Left colon (tissue), 2 donors: ENCODE data around the gene EIF4G1. TPM values are rescaled to one million over a fixed set of nuclear protein-coding genes. Genes with fewer than 3 reads are reported as not detected.
"Not testable (repeated sequence)": the region's sequence is repeated elsewhere in the genome, so short reads cannot be mapped to it uniquely, and the experiment has no call there.

Experiments
- ATAC-seq: fragments of 200-7000 bp; cut with Tn5 transposase; one replicate; pipeline ENCODE4 v1.9.1; 2020; ENCODE audit warnings: mild to moderate bottlenecking, moderate library complexity
- DNase-seq, 2 donors: peaks; one replicate each; pipeline ENCODE4 v3.0.0-alpha.2; 2020
- intact Hi-C, 2 donors: fragments of 100-400 bp; cut with DNase I in 1 of 2; cut with micrococcal nuclease in 1 of 2; formaldehyde crosslinking; loops; one replicate each; pipeline versions ENCODE4 v1.11.2 to v1.14.0; 2022; cut with DNase I, micrococcal nuclease
- long read RNA-seq: library from polyadenylated mRNA; unstranded; transcript quantifications from one replicate; pipeline ENCODE4 v2.0.0, GENCODE V29; 2021
- total RNA-seq, 2 donors: library from RNA; stranded (reverse); fragmentation: NEBNext Ultra II Directional; extraction: Animal tissue kit (Norgen Biotek cat#: 25700); gene quantifications; one replicate each; pipeline ENCODE4 v1.2.1, GENCODE V29; 2021
- donor health status: DM: no; HTN: no; CAD: no.
- donor health status: DM: yes; HTN: yes; CAD: no.

EIF4G1 gene
- total RNA-seq, result 100 to 1,000 TPM; 245 to 322 TPM
- long read RNA-seq, partial matches to known transcripts, result 259 of 273 reads
- long read RNA-seq, other reads (novel, unspliced or antisense), result 10 of 273 reads

GRCh38 chr3:184314363-184314699 lies at the start of gene EIF4G1:
Gene EIF4G1, plus strand, starts transcription at chr3:184314606. Its CDS starts 1,191 bp downstream, at chr3:184315797.
- peak; percentile 95 to 97 for DNase-seq
- peak; percentile 82 for ATAC-seq
- intact Hi-C loops, result no loop called here

- intact Hi-C loops, result not testable (repeated sequence)
Measured at GRCh38 chr3:184267249-184267648, 47.2 kb upstream of the EIF4G1 start.

GRCh38 chr3:184272269-184272668 lies 42.1 kb upstream of the EIF4G1 start:
- no peak for DNase-seq
- intact Hi-C loops, result no loop called here
- no peak for ATAC-seq

More at GRCh38 chr3:184267249-184267648, 47.2 kb upstream of the EIF4G1 start:
- not testable (repeated sequence) for DNase-seq, ATAC-seq

GRCh38 chr3:184275381-184275701 lies 39.1 kb upstream of the EIF4G1 start:
- ATAC-seq (no peak), DNase-seq (no peak)
- intact Hi-C loops, result no loop called here

GRCh38 chr3:184275961-184276910 lies 38.2 kb upstream of the EIF4G1 start, which contains the start of gene ECE2:
Gene ECE2, plus strand, starts transcription at chr3:184276022. Its CDS starts 132 bp downstream, at chr3:184276154.
- ATAC-seq (no peak), DNase-seq (no peak)
- intact Hi-C loops, result no loop called here

- no peak for ATAC-seq
- intact Hi-C loops, result no loop called here
- no peak for DNase-seq
Measured at GRCh38 chr3:184277366-184277765, 37.0 kb upstream of the EIF4G1 start.

- ATAC-seq (no peak), DNase-seq (no peak)
- intact Hi-C loops, result no loop called here
Measured at GRCh38 chr3:184282941-184283340, 31.5 kb upstream of the EIF4G1 start.

GRCh38 chr3:184283681-184284080 lies 30.7 kb upstream of the EIF4G1 start:
- DNase-seq (no peak), ATAC-seq (no peak)
- intact Hi-C loops, result no loop called here

- ATAC-seq, result peak; percentile 73
- intact Hi-C loops, result no loop called here
- DNase-seq, result peak in 1 of 2 donors; percentile 20
Measured at GRCh38 chr3:184284696-184285095, 29.7 kb upstream of the EIF4G1 start.

- DNase-seq (peak in 1 of 2 donors; percentile 57), ATAC-seq (peak; percentile 79)
- intact Hi-C loops, result no loop called here
Measured at GRCh38 chr3:184289426-184289938, 24.9 kb upstream of the EIF4G1 start.

GRCh38 chr3:184290331-184290730 lies 24.1 kb upstream of the EIF4G1 start:
- DNase-seq (no peak), ATAC-seq (no peak)
- intact Hi-C loops, result no loop called here

- DNase-seq (no peak), ATAC-seq (no peak)
- intact Hi-C loops, result no loop called here
Measured at GRCh38 chr3:184291044-184291737, 23.2 kb upstream of the EIF4G1 start.

- ATAC-seq (no peak), DNase-seq (no peak)
- intact Hi-C loops, result no loop called here
Measured at GRCh38 chr3:184291738-184292445, 22.5 kb upstream of the EIF4G1 start.

GRCh38 chr3:184295771-184296170 lies 18.6 kb upstream of the EIF4G1 start:
- ATAC-seq (no peak), DNase-seq (no peak)
- intact Hi-C loops, result no loop called here

GRCh38 chr3:184296616-184297015 lies 17.8 kb upstream of the EIF4G1 start:
- DNase-seq (no peak), ATAC-seq (no peak)
- intact Hi-C loops, result no loop called here

- ATAC-seq (peak; percentile 95), DNase-seq (peak; percentile 98 to 99)
- intact Hi-C loops, result no loop called here
Measured at GRCh38 chr3:184298759-184299487, 15.5 kb upstream of the EIF4G1 start, which contains the start of gene PSMD2. Gene PSMD2, plus strand, starts transcription at chr3:184299241. Its CDS starts 26 bp downstream, at chr3:184299267.

- intact Hi-C loops, result no loop called here
- DNase-seq, result no peak
- ATAC-seq, result peak; percentile 20
Measured at GRCh38 chr3:184299488-184300377, 14.7 kb upstream of the EIF4G1 start.
